GDM1 (cell line): ENCODE results near the gene PHC3.

Experiments used
- DNase-seq: peaks from one replicate; lab custom pipeline; 2025; lab: John Stamatoyannopoulos, UW

PHC3 gene

GRCh38 chr3:170189398-170190256 is 8.1 kb upstream of the PHC3 start:
- no peak for DNase-seq

DNA sequence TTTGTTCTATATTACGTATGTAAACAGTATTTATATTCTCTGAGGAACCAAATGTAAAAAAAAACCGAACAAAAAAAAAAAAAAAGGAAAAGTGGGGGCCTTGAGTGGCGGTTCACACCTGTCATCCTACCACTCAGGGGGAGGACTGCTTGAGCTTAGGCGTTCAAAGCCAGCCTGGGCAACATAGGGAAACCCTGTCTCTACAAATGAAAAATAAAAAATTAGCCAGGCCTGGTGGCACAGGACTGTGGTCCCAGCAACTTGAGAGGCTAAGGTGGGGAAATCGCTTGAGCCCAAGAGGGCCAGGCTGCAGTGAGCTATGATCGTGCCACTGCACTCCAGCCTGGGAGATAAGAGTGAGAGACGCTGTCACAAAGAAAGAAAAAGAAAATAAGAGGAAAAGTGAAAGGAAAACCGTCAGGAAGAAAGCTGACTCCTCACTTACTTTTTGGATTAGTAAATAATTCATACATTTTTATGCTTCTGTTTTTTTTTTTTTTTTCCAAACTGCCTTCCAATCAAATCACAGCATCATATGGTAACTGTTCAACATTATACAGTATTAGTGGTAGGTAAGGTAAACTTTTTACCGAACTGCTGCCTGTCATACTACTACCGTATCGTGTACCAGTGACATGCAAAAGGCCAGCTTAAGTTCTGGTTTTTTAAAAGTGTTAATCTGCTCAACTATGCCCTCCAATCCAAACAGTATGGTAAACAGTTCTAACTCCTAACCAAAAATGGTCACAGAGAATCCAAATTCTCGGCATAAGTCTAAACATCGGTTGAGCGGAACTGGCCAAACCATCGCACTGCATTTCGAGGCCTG is 1.2 kb downstream of the PHC3 start:
- no peak for DNase-seq

GRCh38 chr3:170179432-170179831 is 2.1 kb downstream of the PHC3 start:
- no peak for DNase-seq

GRCh38 chr3:170178651-170179050 is 2.9 kb downstream of the PHC3 start:
- no peak for DNase-seq

DNA sequence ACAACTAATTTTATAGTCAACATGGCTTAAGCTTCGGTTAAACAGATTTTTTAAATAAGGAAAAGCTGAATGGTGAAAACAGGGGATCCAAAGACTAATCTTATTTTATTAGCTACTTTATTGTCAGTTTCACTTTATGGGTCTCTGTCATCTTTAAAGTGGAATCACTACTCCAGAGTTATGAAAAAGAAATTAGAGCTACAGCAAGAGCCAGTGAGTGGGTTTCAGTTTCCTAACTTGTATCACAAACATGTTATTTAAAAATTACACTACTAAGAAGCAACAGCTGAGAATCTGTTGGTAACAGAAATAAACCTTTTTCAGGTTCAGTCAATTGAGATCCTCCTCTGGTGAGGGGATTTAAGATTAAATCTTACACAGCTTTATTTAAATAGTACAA is 10.0 kb downstream of the PHC3 start:
- DNase-seq = no peak

- no peak for DNase-seq
These were observed 16.8 kb downstream of the PHC3 start for GRCh38 chr3:170164717-170165116.

DNA sequence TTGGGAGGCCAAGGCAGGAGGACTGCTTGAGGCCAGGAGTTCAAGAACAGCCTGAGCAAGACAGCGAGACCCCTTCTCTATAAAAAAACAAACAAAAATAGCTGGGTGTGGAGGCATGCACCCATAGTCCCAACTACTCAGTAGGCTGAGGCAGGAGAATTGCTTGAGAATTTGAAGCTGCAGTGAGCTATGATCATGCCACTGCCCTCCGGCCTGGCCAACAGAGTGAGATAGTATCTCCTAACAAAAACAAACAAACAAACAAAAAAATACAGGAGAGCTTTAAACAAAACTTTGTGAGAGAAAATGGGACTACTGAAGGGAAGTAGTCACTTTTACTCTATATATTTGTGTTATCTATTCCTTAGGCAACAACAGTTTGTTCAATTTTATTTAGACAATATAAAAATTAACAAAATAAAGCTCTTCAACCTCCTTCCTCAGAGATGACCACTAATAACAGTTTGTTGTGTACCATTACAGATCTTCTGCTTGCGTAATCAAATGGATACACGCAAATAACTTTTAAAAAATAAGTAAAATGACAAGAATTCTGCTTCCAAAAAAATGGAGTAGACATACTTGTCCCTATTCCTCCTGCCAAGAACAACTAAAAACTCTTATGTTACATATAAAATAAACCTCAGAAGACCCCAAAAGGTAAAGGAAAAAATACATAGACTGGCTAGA is 17.4 kb downstream of the PHC3 start:
- no peak for DNase-seq

DNA sequence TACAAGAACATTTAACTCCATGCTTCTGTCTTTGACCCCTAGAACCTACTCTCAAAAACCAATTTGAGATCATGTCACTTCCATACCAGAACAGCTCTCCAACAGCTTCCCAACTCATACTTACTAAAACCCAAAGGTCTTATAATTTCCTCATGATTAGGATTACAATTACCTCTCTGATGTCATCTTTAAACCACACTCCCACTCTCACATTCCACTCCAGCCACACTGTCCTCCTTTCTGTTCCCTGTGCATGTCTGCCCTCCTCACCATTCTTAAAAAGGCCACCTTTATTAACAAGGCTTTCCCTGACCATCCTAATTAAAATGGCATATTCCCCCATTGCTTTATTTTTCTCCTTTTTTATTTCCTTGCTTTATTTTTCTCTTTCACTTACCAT is 18.9 kb downstream of the PHC3 start:
- no peak for DNase-seq

DNA sequence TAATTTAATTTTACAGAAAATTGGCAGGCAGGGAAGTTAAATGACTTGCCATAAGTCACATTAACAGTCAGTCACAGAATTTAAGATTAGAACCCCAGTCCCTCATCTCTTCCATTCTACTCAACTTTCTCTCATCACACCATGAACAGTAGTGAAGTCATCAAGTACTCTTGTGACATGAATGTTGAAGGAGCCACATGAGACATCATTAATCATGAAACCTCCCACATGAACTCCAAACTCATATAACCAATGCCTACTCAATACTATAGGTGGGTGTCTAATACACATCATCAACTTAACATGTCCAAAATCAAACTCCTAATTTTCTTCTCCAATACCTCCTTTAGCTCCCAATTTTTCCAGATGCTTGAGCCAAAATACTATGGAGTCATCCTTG is 19.5 kb downstream of the PHC3 start:
- DNase-seq = no peak

- DNase-seq = no peak
These were observed 21.6 kb downstream of the PHC3 start for GRCh38 chr3:170159933-170160332.

- no peak for DNase-seq
These were observed 22.1 kb downstream of the PHC3 start for GRCh38 chr3:170159459-170159858.

DNA sequence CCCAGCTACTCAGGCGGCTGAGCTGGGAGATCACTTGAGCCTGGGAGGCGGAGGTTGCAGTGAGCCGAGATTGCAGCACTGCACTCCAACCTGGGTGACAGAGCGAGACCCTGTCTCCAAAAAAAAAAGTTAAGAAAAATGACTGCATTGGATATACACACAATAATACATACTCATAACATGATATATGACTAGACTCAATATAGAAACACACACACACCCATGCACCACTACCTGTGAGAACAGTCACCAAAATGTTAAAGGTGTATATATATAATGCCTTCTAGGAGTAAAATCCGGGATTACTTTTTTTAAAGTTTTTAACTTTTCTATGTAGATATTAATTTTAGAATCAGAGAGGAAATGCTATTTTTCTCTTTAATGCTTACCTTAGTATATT is 25.9 kb downstream of the PHC3 start:
- no peak for DNase-seq

- DNase-seq = peak; percentile 13
These were observed 26.9 kb downstream of the PHC3 start for GRCh38 chr3:170154569-170155143.

- no peak for DNase-seq
These were observed 27.4 kb downstream of the PHC3 start for GRCh38 chr3:170154084-170154483.

DNA sequence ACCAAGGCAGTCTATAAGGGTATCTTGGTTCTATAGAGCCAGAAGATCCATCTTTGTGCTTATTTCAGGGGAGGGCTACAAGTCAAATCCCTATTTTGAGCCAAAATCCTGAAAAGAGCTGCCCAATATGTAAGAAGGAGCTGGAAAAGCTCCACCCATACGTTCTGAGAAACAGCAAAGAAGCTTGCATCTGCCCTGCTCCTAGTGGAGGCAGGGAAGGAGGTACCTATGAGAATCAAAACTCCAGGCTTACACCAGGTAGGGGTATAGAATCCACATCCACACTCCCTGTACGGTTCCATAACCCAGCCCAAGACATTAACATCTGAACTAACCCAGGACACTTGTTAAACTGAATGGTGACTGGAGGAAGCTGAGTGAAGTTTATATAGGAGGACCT is 30.0 kb downstream of the PHC3 start:
- DNase-seq = no peak

- DNase-seq = no peak
These were observed 32.5 kb downstream of the PHC3 start for GRCh38 chr3:170149016-170149415.

GRCh38 chr3:170145278-170145677 is 36.3 kb downstream of the PHC3 start:
- no peak for DNase-seq

GRCh38 chr3:170144437-170144843 is 37.1 kb downstream of the PHC3 start:
- no peak for DNase-seq

DNA sequence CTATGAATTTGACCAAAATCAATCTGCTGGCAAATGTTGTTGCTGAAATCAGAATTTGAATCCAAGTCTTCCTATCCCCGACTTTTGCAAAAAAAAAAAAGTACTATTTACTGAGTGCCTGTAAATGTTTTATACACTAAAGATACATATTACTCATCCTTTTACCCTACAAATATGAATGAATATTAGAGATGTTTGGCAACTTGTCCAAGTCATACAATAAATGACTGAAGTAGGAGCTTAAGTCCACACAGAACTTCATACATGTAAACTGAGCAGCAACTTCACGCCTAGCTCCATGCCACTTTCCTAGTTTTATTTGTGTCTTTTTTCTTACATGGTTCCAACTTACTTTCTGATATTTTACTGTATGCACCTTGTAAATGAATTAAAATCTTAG is 39.2 kb downstream of the PHC3 start:
- DNase-seq = no peak

DNA sequence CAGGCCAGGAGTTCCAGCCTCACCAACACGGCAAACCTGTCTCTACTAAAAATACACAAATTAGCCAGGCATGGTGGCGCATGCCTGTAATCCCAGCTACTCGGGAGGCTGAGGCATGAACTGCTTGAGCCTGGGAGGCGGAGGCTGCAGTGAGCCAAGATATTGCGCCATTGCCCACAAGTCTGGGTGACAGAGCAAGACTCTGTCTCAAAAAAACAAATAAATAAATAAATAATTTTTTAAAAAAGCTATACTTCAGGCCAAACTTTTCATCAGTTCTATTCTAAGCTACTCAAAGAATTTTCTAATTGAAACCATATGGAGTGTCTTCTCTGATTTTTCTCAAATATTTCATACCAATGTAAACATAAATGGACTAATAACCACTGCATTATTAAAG is 43.5 kb downstream of the PHC3 start:
- DNase-seq = no peak

GRCh38 chr3:170132335-170132734 is 49.2 kb downstream of the PHC3 start:
- DNase-seq = no peak

- DNase-seq = no peak
These were observed 51.0 kb downstream of the PHC3 start for GRCh38 chr3:170130532-170130931.
